ENCODE measurements around the gene IFNAR1. TPM values are rescaled to one million over a fixed set of nuclear protein-coding genes. Genes with fewer than 3 reads are reported as not detected.

The IFNAR1 gene
- total RNA-seq, 4 donors from 2014 or later, result 12.4 to 19.3 (median 15.5) TPM

GRCh38 chr21:33370305-33370704 is 45.5 kb downstream of the IFNAR1 start:
- H3K36me3 ChIP-seq, result no peaks in the 10 kb centered on the region
- no peak for TF ChIP-seq CTCF (IDR thresholded peaks at IDR 0.05)
- no peak for TF ChIP-seq POLR2A (IDR thresholded peaks at IDR 0.05)
- no peak for DNase-seq
- H3K9me3 ChIP-seq, result peaks cover 0 to 40% (median 26%) of the 10 kb centered on the region in 3 donors
- 86% methylated on average over 1 of the region's 2 CpGs; no CpG with 5 or more reads in 1 of the 2 donors for WGBS, 2 donors
- intact Hi-C loops (cut with DNase I), result no loop called here
- no peak overlapping the region for H3K4me3 ChIP-seq
- peaks cover 0 to 23% (median 11%) of the 10 kb centered on the region in 3 donors for H3K4me1 ChIP-seq
- H3K27me3 ChIP-seq, result no peaks in the 10 kb centered on the region
- no peak overlapping the region for H3K27ac ChIP-seq

GRCh38 chr21:33371366-33371765 is 46.6 kb downstream of the IFNAR1 start:
- intact Hi-C loops (cut with DNase I), result no loop called here
- TF ChIP-seq POLR2A (IDR thresholded peaks at IDR 0.05) (no peak), CTCF (IDR thresholded peaks at IDR 0.05) (no peak)
- no peak for DNase-seq
- Histone ChIP-seq H3K9me3 (peaks cover 0 to 39% (median 26%) of the 10 kb centered on the region in 3 donors), H3K4me3 (no peak overlapping the region), H3K36me3 (no peaks in the 10 kb centered on the region), H3K27ac (no peak overlapping the region), H3K4me1 (peaks cover 0 to 24% (median 11%) of the 10 kb centered on the region in 3 donors), H3K27me3 (no peaks in the 10 kb centered on the region)
- 75 to 84% methylated on average over 3 of the region's 3 CpGs for WGBS, 2 donors

GRCh38 chr21:33372582-33372981 is 47.8 kb downstream of the IFNAR1 start:
- intact Hi-C loops (cut with DNase I), result no loop called here
- DNase-seq, result no peak

GRCh38 chr21:33373451-33373850 is 48.7 kb downstream of the IFNAR1 start:
- H3K27ac ChIP-seq, result peak overlapping the region in 2 of 4 donors; percentile 57 to 74
- H3K36me3 ChIP-seq, result no peaks in the 10 kb centered on the region
- no peak for DNase-seq

More at GRCh38 chr21:33372582-33372981, 47.8 kb downstream of the IFNAR1 start:
- Histone ChIP-seq H3K27me3 (no peaks in the 10 kb centered on the region), H3K4me3 (no peak overlapping the region), H3K27ac (no peak overlapping the region), H3K4me1 (peaks cover 0 to 24% (median 11%) of the 10 kb centered on the region in 3 donors), H3K9me3 (peaks cover 0 to 27% (median 20%) of the 10 kb centered on the region in 3 donors), H3K36me3 (no peaks in the 10 kb centered on the region)
- TF ChIP-seq POLR2A (IDR thresholded peaks at IDR 0.05) (no peak), CTCF (IDR thresholded peaks at IDR 0.05) (no peak)
- 82 to 90% methylated on average over 2 to 6 of the region's 12 CpGs for WGBS, 2 donors

GRCh38 chr21:33374080-33374449 is 49.3 kb downstream of the IFNAR1 start:
- Histone ChIP-seq H3K36me3 (no peaks in the 10 kb centered on the region), H3K9me3 (peaks cover 0 to 12% (median 7%) of the 10 kb centered on the region in 3 donors), H3K4me1 (peaks cover 0 to 31% (median 13%) of the 10 kb centered on the region in 3 donors), H3K27me3 (no peaks in the 10 kb centered on the region), H3K4me3 (no peak overlapping the region), H3K27ac (peak overlapping the region in 2 of 4 donors; percentile 57 to 74)
- no peak for TF ChIP-seq POLR2A (IDR thresholded peaks at IDR 0.05)
- TF ChIP-seq CTCF (IDR thresholded peaks at IDR 0.05), result no peak
- intact Hi-C loops (cut with DNase I), result no loop called here
- WGBS, 2 donors, result 23 to 41% methylated on average over 2 of the region's 2 CpGs
- DNase-seq, result no peak

More at GRCh38 chr21:33373451-33373850, 48.7 kb downstream of the IFNAR1 start:
- TF ChIP-seq POLR2A (IDR thresholded peaks at IDR 0.05), result no peak
- Histone ChIP-seq H3K4me3 (no peak overlapping the region), H3K27me3 (no peaks in the 10 kb centered on the region), H3K4me1 (peaks cover 0 to 25% (median 11%) of the 10 kb centered on the region in 3 donors), H3K9me3 (peaks cover 0 to 18% (median 11%) of the 10 kb centered on the region in 3 donors)
- intact Hi-C loops (cut with DNase I), result no loop called here
- WGBS, 2 donors, result 39 to 69% methylated on average over 2 of the region's 2 CpGs
